Peyer's patch (tissue), 4 donors: ENCODE data around the gene DCST2. TPM values are rescaled to one million over a fixed set of nuclear protein-coding genes. Genes with fewer than 3 reads are reported as not detected.
A peak's percentile ranks its signal among the peaks of the same experiment; 100 is the strongest.
"Not testable (repeated sequence)": the region's sequence is repeated elsewhere in the genome, so short reads cannot be mapped to it uniquely, and the experiment has no call there.

Experiments used
- DNase-seq, 3 donors: peaks; one replicate each; pipeline ENCODE4 v3.0.0-alpha.2; 2017 to 2019
- H3K27ac ChIP-seq, 4 donors: fragments of 200-600 bp; sonication (generic); one replicate each; pipeline ENCODE4 v1.5.1; 2016 to 2019
- H3K27me3 ChIP-seq, 2 donors: fragments of 200-600 bp; sonication (generic); one replicate each; pipeline ENCODE4 v1.5.1; 2019
- H3K36me3 ChIP-seq, 3 donors: fragments of 200-600 bp; sonication (generic); one replicate each; pipeline ENCODE4 v1.5.1; 2016 to 2019
- H3K4me1 ChIP-seq, 4 donors: fragments of 200-600 bp; sonication (generic); one replicate each; pipeline ENCODE4 v1.5.1; 2016 to 2019
- H3K4me3 ChIP-seq, 4 donors: fragments of 200-600 bp; sonication (generic); 1 replicate in 3 of 4; 2 replicates in 1 of 4; pipeline ENCODE4 v1.5.1; 2016 to 2019; ENCODE audit warnings: mild to moderate bottlenecking in 1 of 4
- H3K9me3 ChIP-seq, 4 donors: fragments of 200-600 bp; sonication (generic); one replicate each; pipeline ENCODE4 v1.5.1; 2016 to 2019; ENCODE audit warnings: mild to moderate bottlenecking in 1 of 4
- POLR2A ChIP-seq, 2 donors: fragments of 450-650 bp; IDR thresholded peaks; one replicate each; pipeline ENCODE4 v1.5.1; 2017; ENCODE audit warnings: antibody characterized with exemption in 2 of 2, mild to moderate bottlenecking in 2 of 2, moderate library complexity in 2 of 2
- total RNA-seq, 4 donors: library from RNA; depleted of rRNA; stranded (reverse); fragments of >200 nt; gene quantifications; one replicate each; pipeline ENCODE4 v1.1.0, GENCODE V29; 2016
- TF ChIP-seq, protein P1 (sequence below), 6 experiments: fragments of 450-650 bp in 4 of 6; fragments of 200-600 bp in 2 of 6; sonication (generic) in 1 of 6; IDR thresholded peaks; one replicate each; pipeline ENCODE4 v1.5.1; 2017 to 2019; ENCODE audit warnings: antibody characterized with exemption in 6 of 6, mild to moderate bottlenecking in 3 of 6, moderate library complexity in 1 of 6

DCST2 gene
- total RNA-seq, 4 donors from 2014 or later: 1.7 to 12.5 (median 5.3) TPM

DNA sequence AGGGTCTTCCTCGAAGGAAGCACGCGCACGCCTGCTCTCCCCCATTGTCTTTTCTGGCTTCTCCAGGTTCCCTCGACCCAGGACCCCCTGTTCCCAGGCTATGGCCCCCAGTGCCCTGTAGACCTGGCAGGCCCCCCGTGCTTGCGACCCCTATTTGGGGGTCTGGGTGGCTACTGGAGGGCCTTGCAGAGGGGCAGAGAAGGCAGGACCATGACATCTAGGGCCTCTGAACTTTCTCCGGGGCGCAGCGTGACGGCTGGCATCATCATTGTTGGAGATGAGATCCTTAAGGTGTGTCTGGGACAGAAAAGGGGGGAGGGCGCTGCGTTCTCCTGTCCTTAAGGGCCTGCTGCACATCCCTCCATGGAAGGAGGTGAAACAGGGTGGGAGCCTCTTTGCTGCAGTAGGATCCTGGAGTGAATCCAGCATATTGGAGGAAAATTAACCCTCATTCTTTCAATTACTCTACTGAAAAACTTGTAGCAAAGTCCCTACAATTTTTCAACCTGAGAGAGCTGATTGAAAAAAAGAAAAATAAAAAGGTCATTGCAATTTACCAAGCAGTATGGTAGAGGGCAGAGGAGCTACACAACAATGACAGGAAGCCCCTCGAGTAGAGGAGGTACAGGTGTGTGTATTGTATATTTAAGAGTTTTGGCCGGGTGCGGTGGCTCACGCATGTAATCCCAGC, 49.7 kb downstream of the DCST2 start:
- Histone ChIP-seq H3K4me3 (peak overlapping the region; percentile 53 to 84 (median 64)), H3K9me3 (no peaks in the 10 kb centered on the region), H3K27me3 (no peaks in the 10 kb centered on the region), H3K27ac (peak overlapping the region; percentile 56 to 77 (median 69)), H3K36me3 (peaks cover 0 to 14% (median 0%) of the 10 kb centered on the region in 3 donors), H3K4me1 (peaks cover 0 to 29% (median 9%) of the 10 kb centered on the region in 4 donors)
- no peak for DNase-seq
- no peak for TF ChIP-seq POLR2A (IDR thresholded peaks at IDR 0.05)
- TF ChIP-seq, protein P1, sequence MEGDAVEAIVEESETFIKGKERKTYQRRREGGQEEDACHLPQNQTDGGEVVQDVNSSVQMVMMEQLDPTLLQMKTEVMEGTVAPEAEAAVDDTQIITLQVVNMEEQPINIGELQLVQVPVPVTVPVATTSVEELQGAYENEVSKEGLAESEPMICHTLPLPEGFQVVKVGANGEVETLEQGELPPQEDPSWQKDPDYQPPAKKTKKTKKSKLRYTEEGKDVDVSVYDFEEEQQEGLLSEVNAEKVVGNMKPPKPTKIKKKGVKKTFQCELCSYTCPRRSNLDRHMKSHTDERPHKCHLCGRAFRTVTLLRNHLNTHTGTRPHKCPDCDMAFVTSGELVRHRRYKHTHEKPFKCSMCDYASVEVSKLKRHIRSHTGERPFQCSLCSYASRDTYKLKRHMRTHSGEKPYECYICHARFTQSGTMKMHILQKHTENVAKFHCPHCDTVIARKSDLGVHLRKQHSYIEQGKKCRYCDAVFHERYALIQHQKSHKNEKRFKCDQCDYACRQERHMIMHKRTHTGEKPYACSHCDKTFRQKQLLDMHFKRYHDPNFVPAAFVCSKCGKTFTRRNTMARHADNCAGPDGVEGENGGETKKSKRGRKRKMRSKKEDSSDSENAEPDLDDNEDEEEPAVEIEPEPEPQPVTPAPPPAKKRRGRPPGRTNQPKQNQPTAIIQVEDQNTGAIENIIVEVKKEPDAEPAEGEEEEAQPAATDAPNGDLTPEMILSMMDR (IDR thresholded peaks at IDR 0.05): no peak

DNA sequence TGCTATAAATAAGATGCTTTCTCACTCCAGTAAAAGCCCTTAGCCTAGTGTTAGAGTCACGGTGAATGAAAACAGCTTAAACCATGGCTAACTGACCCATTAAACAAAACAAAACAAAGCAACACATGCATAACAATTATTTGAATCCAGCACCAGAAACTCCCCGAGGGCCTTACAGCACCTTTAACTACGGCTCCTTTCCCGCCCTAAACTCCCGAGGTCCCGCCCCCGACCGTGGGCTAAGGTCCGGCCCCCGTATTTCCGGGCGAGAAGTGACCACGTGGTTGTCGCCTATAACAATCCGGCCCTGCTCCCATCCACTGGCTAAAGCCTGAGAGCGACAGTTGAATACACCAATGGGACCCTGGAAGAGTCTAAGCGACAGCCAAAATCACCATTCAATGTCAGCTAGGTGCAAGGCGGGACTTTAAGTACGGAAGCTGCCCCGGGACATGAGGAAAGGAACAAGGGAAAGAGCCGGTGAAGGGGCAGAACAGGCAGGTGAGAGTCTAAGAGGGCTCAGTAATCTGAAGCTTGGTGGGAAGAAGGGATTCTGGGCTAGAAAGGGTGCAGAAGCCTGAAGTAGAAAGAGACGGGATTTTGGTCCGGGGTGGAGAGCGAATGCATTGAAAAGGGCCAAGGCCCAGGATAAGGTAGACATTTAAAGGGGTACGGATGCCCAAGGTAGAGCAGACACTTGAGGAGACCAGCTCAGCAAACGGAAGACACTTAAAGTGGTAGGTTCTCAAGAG, 50.5 kb downstream of the DCST2 start, which contains the start of gene FLAD1:
Gene FLAD1 (plus strand): TSS at position 448 of the 752 bp plus-strand sequence. CDS start 351 bp downstream, outside the sequence.
- no peaks in the 10 kb centered on the region for H3K9me3 ChIP-seq
- H3K36me3 ChIP-seq: peaks cover 0 to 11% (median 0%) of the 10 kb centered on the region in 3 donors
- H3K27me3 ChIP-seq: no peaks in the 10 kb centered on the region
- peak within 1 kb of the TSS; percentile 53 to 84 (median 64) for H3K4me3 ChIP-seq
- peaks cover 0 to 20% (median 9%) of the 10 kb centered on the region in 4 donors for H3K4me1 ChIP-seq
- TF ChIP-seq POLR2A (IDR thresholded peaks at IDR 0.05): peak in 1 of 2 donors; percentile 75
- TF ChIP-seq, protein P1 (IDR thresholded peaks at IDR 0.05): no peak
- DNase-seq: peak; percentile 94 to 99 (median 97)
- H3K27ac ChIP-seq: peak within 1 kb of the TSS; percentile 56 to 77 (median 70)

DNA sequence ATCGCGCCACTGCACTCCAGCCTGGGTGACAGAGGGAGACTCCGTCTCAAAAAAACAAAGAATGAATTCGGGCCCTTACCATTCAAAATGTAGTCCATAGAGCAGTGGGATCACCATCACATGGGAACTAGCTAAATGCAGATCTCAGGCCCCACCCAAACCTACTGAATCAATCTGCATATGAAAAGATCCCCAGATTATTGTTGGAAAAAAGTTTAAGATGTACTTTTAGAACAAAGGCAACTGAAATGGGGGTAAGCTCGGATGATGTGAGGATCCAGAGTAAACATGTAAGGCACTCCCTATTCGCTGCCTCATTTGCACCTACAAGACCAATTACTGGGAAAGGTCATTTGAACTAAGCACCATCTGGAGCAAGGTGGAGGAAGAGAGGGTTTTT, 51.2 kb downstream of the DCST2 start:
- Histone ChIP-seq H3K27me3 (no peaks in the 10 kb centered on the region), H3K27ac (peak overlapping the region in 2 of 4 donors; percentile 63 to 77), H3K36me3 (peaks cover 0 to 4% (median 0%) of the 10 kb centered on the region in 3 donors), H3K4me1 (peaks cover 0 to 19% (median 9%) of the 10 kb centered on the region in 4 donors), H3K9me3 (no peaks in the 10 kb centered on the region), H3K4me3 (peak overlapping the region in 3 of 4 donors; percentile 58 to 84 (median 70))
- TF ChIP-seq, protein P1 (IDR thresholded peaks at IDR 0.05): no peak
- no peak for TF ChIP-seq POLR2A (IDR thresholded peaks at IDR 0.05)
- DNase-seq: no peak

DNA sequence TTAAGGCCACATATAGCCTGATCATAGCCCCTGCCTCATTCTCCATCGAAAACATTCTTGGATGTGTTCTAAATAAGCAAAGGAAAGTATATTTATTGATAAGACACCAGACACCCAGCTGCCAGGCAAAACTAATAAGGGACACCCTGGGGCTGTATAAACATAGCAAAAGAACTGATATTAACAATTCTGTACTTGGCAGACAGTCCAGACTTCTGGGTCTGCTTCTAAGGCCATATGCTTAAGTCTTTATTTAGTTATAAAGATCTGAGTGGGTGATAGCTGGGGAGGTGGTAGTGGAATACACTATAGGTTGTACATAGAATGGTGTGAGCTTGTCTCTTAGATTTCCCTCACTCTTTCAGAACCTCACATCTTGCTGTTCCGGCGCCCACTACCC, 55.2 kb downstream of the DCST2 start:
- TF ChIP-seq, protein P1 (IDR thresholded peaks at IDR 0.05): no peak
- TF ChIP-seq POLR2A (IDR thresholded peaks at IDR 0.05): no peak
- Histone ChIP-seq H3K27me3 (no peaks in the 10 kb centered on the region), H3K27ac (no peak overlapping the region), H3K9me3 (no peaks in the 10 kb centered on the region), H3K4me1 (peaks cover 0 to 15% (median 4%) of the 10 kb centered on the region in 4 donors), H3K4me3 (no peak overlapping the region), H3K36me3 (peaks cover 0 to 4% (median 0%) of the 10 kb centered on the region in 3 donors)
- no peak for DNase-seq

DNA sequence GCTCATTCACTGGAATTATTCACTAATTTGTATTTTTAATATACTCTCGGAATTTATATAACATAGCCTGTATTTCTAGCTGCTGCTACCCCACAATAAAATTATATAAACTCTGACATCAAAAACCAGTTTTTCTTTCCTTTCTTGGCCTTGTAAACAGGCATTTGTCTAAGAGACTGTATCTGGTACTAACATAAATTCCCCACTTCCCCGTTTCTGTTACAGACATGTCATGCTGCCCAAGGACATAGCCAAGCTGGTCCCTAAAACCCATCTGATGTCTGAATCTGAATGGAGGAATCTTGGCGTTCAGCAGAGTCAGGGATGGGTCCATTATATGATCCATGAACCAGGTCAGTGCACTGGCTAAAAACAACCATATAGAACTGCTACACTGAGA, 55.8 kb downstream of the DCST2 start:
- not testable (repeated sequence) for H3K27me3 ChIP-seq, H3K36me3 ChIP-seq, DNase-seq, H3K4me3 ChIP-seq, H3K27ac ChIP-seq, H3K9me3 ChIP-seq
- peaks cover 0 to 17% (median 6%) of the 10 kb centered on the region in 4 donors for H3K4me1 ChIP-seq
